Mammary epithelial cell (primary cell): ENCODE results near the gene GFOD1.

Experiments used
- CTCF ChIP-seq, 2 donors: IDR thresholded peaks in 1 of 2; conservative IDR thresholded peaks in 1 of 2; 2 replicates each; pipeline ENCODE4 v1.5.1; 2011 to 2012; ENCODE audit warnings: inconsistent platforms in 2 of 2, low read length in 2 of 2, mild to moderate bottlenecking in 2 of 2, control low read depth in 1 of 2, low read depth in 1 of 2; ENCODE audit not compliant: insufficient read depth in 1 of 2; ENCODE audit errors: extremely low read depth in 1 of 2
- EZH2 ChIP-seq: IDR thresholded peaks from 2 replicates; pipeline ENCODE4 v1.6.1; 2012; ENCODE audit warnings: low read length, inconsistent platforms, borderline replicate concordance

- no peak for TF ChIP-seq CTCF (conservative IDR thresholded peaks at IDR 0.05 in 1 of 2, IDR thresholded peaks at IDR 0.05 in 1 of 2; ENCODE audit: extremely low read depth in 1 of 2, insufficient read depth in 1 of 2, low read depth in 1 of 2, low read length in 2 of 2)
- no peak for TF ChIP-seq EZH2
Measured at GRCh38 chr6:13488015-13488895, 855 bp upstream of the GFOD1 start.
